Measurements from ENCODE around the gene SUFU.

DNA sequence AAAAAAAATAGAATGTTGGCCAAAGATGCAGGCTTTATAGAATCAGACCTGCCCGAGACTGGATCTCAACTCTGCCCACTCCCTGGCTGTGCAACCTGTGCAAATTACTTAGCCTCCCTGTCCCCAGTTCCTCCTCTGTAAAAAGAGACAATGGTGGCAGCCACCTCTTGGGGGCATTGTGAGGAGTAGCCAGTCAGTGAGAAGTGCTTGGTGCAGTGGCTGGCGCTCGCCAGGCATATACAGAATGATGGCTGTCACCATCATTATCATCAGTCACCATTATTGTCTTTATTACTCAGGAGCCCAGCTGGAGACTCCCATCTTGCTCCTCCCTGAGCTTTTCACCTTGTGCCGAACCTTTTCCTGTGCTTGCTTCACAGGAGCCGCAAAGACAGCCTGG, 111.1 kb downstream of the SUFU start:
- TF ChIP-seq POLR2A (IDR thresholded peaks at IDR 0.05) = no peak
- TF ChIP-seq, protein P1, sequence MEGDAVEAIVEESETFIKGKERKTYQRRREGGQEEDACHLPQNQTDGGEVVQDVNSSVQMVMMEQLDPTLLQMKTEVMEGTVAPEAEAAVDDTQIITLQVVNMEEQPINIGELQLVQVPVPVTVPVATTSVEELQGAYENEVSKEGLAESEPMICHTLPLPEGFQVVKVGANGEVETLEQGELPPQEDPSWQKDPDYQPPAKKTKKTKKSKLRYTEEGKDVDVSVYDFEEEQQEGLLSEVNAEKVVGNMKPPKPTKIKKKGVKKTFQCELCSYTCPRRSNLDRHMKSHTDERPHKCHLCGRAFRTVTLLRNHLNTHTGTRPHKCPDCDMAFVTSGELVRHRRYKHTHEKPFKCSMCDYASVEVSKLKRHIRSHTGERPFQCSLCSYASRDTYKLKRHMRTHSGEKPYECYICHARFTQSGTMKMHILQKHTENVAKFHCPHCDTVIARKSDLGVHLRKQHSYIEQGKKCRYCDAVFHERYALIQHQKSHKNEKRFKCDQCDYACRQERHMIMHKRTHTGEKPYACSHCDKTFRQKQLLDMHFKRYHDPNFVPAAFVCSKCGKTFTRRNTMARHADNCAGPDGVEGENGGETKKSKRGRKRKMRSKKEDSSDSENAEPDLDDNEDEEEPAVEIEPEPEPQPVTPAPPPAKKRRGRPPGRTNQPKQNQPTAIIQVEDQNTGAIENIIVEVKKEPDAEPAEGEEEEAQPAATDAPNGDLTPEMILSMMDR (IDR thresholded peaks at IDR 0.05) = no peak
